ENCODE data around the gene PKM. TPM values are rescaled to one million over a fixed set of nuclear protein-coding genes. Genes with fewer than 3 reads are reported as not detected.
"Not testable (repeated sequence)": the region's sequence is repeated elsewhere in the genome, so short reads cannot be mapped to it uniquely, and the experiment has no call there.

PKM gene
- total RNA-seq, result 714 and 1,526 TPM in 2 replicates

DNA sequence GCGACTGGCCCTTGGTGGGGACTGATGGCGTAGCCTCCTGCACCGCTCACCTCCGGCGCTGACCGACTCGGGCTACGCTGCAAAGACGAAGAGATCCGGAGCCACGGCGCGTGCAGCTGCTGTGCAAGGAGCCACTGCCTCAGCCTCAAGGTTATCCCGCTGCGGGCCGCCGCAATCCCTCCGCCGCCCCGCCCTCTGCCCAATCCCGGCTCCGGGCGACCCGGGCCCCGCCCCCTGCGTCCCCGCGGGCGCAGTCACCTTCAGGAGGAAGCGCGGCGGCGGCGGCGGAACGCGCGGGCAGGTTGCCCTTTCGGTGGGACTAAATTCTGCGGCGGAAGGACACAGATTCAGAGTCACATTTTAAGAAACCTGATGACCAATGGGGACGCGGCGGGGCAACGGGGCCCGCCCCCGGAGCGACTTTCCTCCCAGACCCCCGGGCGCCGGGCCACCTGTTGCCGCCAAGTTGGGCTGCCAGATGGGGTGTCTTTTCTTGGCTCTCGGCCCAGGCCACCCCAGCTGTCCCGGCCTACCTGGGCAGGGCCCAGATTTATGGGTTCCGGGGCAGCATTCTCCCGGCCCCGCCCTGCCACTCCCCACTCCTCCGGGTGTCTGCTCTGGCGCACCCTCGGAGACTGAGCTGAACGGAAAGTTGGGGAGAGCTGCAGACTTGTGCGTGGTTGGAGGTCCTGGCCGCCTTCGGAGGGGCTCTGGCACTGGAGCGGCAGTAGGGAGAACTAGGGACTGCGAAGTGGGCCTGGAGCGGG is at the start of gene PKM:
Gene PKM (minus strand): TSS at position 125 of the 767 bp plus-strand sequence. CDS start 12,093 bp downstream, outside the sequence.
- peak; percentile 95 for DNase-seq

DNA sequence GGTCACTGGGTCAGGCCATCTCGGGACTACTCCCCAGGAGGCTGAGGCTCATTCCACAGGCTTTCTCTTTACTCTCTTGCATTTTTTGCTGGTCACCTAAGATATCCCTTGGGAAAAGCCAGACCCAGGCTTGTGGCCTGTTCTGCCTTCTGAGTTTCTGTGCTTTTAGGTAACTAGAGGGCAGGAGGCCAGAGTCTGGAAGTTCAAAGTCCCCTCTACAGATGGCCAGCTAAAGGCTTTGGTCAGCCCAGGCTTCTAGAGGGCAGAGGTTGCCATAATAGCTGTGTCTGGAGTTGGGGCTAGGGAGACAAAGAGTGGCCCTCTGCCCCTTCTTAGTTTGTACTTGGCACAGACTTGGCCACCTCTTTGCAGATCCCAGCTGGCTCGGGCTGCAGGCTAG is 49.8 kb upstream of the PKM start:
- no peak for DNase-seq

GRCh38 chr15:72278737-72279136 is 47.7 kb upstream of the PKM start:
- DNase-seq, result no peak

- no peak for DNase-seq
These were observed 45.3 kb upstream of the PKM start for GRCh38 chr15:72276326-72276700.

GRCh38 chr15:72275635-72276325 is 44.8 kb upstream of the PKM start:
- not testable (repeated sequence) for DNase-seq

GRCh38 chr15:72272997-72273352 is 42.0 kb upstream of the PKM start:
- DNase-seq, result no peak

DNA sequence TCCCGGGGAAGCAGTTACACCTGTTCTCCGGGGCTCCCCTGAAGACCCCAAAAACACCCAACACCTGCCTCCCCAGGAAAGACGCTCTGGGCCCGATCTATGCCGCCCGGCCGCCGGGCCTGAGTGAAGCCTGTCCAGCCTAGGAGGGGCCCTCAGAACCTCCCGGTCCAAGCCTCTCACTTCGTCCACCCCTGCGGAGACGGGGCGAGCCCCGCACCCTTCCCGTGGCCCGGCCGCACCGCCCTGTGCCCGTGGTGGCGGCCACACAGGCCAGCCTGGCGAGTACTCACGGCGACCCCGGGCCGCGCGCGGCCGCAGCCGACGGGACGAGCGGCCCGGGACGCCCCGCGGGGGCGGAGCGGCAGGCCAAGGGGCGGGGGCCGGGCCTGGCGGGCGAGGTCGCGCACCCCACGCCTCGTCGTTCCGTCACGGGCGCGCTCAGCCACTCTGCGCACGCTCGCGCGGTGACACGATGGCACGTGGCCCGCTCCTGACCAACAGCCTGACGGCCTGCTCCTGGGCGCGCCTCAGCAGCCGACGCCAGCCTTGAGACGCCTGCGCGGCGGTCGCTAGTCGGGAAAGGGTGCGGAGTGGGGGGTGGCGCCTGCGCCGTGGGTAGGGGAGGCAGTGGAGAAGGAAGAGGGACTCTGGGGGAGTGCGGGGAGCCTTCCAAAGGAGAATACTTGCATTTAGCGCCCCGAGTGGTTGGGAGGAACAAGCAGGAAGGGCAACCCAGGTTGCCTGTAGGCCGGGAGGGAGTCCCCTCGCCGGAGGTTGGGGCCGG is 41.4 kb upstream of the PKM start, which contains the start of gene PARP6:
Gene PARP6 (minus strand): TSS at position 342 of the 784 bp plus-strand sequence. CDS start 5,077 bp downstream, outside the sequence.
- DNase-seq, result peak; percentile 99

GRCh38 chr15:72271895-72272212 is 40.9 kb upstream of the PKM start:
- peak; percentile 30 for DNase-seq

DNA sequence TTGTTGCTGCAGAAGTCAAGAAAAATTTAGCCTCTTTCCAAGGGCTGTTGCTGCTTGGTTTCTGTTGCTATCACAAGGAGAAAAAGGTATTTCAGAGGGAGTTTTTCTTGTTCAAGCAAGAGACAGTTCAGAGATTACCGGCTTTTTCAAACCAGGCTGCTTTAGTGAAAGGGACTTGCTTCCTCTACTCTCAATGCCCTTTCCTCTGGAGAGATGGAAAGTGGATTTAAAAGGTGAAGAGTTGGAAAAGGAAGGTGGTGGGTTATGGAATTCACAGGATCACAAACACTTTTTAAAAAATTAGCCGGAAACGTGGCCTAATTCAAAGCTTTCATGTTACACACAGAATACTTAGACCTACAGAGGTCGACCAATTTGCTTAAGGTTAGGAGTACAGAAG is 40.2 kb upstream of the PKM start:
- no peak for DNase-seq

- no peak for DNase-seq
These were observed 38.7 kb upstream of the PKM start for GRCh38 chr15:72269739-72270138.

DNA sequence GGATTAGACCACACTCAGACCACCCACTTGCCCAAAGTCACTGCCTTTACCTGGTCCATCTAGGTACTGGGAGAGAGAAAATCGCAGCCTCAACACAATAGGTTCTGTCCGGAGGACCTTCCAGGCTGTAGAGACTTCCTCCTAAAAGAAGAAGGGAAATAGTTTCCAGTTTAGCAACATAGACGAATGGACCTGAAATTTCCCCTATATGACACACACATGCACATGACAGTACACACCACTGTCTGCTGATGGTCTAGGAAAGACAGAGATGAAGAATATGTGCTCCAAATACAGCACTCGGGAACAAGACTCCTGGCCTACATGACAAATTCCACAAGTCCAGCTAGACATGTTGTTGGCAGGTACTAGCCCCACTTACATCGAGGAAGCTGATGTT is 34.0 kb upstream of the PKM start:
- no peak for DNase-seq

GRCh38 chr15:72252663-72253299 is 21.8 kb upstream of the PKM start:
- DNase-seq, result no peak

- no peak for DNase-seq
These were observed 18.3 kb upstream of the PKM start for GRCh38 chr15:72249142-72249810.

- DNase-seq, result no peak
These were observed 17.5 kb upstream of the PKM start for GRCh38 chr15:72248514-72248913.

GRCh38 chr15:72242775-72243370 is 11.9 kb upstream of the PKM start:
- no peak for DNase-seq

DNA sequence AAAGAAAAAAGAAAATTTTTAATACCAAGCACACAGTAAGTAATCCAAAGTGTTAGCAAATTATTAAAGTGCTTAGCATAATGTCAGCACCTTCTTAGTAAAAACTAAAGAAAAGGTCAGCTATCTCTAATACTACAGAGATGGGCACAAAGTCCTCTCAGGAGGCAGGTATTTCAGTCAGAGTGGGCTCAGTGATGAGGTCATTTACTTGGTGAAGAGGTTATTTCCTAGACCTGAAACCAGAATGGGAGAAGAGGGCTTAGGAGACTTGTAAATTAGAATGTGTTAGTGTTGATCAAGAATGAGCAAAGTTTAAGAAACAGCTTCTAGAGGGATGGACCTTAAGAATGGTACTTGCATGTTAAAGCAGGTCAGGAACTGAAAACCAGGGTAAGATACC is 8.7 kb upstream of the PKM start:
- no peak for DNase-seq

- DNase-seq, result no peak
These were observed 7.6 kb upstream of the PKM start for GRCh38 chr15:72238586-72238985.

GRCh38 chr15:72237853-72238224 is 6.8 kb upstream of the PKM start:
- DNase-seq, result no peak

DNA sequence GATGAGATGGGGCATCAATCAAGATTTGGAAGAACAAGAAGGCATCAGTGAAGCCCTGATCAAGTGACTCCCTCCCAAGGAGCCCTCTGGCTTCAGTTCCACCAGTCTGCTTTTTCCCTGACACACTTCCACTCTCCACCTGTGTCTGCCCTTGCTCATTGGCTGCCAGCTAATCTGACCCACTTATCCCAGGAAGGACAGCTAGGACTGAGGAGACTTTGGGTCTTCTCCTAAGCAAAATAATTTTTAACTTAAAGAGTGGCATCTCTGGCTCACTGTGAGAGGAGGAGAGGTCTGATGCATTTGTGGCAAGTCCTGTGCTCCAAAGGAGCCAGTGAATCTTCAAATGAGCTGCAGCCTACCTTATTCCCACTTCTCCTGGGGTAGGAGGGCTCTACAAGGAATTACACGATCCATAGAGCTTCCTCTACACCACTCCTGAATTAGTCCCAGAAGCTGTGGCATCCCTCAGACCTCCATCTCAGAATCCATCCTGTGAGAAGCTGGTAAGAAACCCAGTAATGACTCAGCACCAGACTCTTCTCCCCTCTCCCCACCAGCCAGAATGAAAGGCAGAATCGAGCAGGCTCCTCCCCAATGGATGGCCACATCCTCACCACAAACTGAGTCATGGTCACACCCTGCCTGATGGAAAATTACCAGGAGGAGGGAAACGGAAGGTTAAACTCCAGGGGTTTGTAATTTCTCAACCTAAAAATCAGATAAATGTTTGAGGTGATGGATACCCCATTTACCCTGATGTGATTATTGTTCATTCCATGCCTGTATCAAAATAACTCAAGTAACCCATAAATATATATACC is 6.3 kb upstream of the PKM start:
- DNase-seq, result peak; percentile 87

DNA sequence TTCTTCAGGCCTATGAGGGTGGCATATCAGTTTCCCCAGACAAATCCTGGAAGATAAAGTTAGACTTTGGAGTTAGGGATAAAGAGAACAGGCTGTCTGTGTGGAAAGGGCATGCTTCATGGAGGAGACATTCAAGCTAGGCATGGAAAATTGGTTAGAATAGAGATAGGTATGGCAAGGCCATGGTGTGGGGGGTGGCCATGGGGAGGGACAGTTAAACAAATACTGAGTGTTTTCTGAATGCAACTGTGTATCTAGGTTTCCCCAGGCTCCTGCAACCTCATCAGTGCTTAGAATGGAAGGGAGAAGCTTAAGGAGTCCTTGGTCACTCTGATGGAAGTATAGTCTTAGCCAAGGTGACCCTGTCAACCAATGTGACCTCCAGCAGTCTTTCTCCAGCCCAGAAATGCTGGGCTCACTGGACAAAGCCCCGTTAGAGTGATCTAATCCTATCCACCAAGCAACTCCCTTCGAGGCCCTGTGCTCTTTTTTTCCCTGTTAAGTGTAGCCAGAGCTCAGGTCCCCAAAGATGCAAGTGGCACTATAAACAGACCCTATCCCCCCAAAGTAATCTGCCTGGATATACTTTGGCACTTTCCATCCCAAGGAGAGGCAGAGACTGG is 5.5 kb upstream of the PKM start:
- no peak for DNase-seq

- DNase-seq, result no peak
These were observed 4.3 kb upstream of the PKM start for GRCh38 chr15:72235298-72235697.

Measured in dermis blood vessel endothelial cell (primary cell).